ENCODE data around the gene XYLT1.

DNA sequence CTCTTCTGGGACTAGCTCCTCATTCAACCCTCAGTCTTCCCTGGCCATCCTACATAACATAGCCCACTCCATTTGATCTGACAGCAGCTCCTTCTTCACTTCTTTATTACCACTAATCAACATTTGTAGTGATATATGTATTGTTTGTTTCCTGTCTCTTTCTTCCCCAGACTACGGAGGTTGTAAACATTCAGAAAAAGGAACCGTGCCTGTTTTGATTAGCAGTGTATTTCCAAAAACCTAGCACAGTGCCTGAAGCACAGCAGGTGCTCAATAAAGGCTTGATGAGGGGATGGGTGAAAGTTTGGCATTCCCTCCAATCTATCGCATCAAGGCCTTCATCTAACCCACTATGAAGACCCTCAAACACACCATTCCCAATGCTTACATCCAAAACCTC, 150.8 kb downstream of the XYLT1 start:
- TF ChIP-seq, protein P1, sequence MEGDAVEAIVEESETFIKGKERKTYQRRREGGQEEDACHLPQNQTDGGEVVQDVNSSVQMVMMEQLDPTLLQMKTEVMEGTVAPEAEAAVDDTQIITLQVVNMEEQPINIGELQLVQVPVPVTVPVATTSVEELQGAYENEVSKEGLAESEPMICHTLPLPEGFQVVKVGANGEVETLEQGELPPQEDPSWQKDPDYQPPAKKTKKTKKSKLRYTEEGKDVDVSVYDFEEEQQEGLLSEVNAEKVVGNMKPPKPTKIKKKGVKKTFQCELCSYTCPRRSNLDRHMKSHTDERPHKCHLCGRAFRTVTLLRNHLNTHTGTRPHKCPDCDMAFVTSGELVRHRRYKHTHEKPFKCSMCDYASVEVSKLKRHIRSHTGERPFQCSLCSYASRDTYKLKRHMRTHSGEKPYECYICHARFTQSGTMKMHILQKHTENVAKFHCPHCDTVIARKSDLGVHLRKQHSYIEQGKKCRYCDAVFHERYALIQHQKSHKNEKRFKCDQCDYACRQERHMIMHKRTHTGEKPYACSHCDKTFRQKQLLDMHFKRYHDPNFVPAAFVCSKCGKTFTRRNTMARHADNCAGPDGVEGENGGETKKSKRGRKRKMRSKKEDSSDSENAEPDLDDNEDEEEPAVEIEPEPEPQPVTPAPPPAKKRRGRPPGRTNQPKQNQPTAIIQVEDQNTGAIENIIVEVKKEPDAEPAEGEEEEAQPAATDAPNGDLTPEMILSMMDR (IDR thresholded peaks at IDR 0.05): no peak
- TF ChIP-seq POLR2A (IDR thresholded peaks at IDR 0.05): no peak
